A549 (cell line): Measurements from ENCODE around the gene GPR26. TPM values are rescaled to one million over a fixed set of nuclear protein-coding genes. Genes with fewer than 3 reads are reported as not detected.

Source experiments
- ATAC-seq, 2 experiments: fragments of 200-7000 bp in 1 of 2; fragments of >200 bp in 1 of 2; cut with Nextera tagmentation in 1 of 2; cut with Tn5 transposase in 1 of 2; 3 replicates each; pipeline versions ENCODE4 v1.8.0 to v1.9.1; 2018 to 2020; ENCODE audit warnings: mild to moderate bottlenecking in 1 of 2, moderate library complexity in 1 of 2
- CTCF ChIA-PET: fragments of 300-600 bp; sonication (Branson Sonifier 250); formaldehyde crosslinking; extraction: SDS; loops from one replicate; lab custom pipeline; 2021; ENCODE audit warnings: antibody characterized with exemption, inconsistent platforms; lab: Yijun Ruan, JAX
- POLR2A ChIA-PET: fragments of 350-600 bp; formaldehyde crosslinking; extraction: SDS; loops from one replicate; lab custom pipeline; 2021; ENCODE audit warnings: antibody characterized with exemption, inconsistent platforms; lab: Yijun Ruan, JAX
- DNase-seq, 2 experiments: peaks; one replicate each; pipeline versions ENCODE4 v3.0.0 to v3.0.0-alpha.2; 2011 to 2016; ENCODE audit warnings: low read depth in 1 of 2, low spot score in 1 of 2
- FAIRE-seq: peaks from 2 replicates; lab custom pipeline; 2011; peaks lifted over from hg19 to GRCh38; lab: Jason Lieb, UNC
- H3K27ac ChIP-seq, 2 experiments: fragments of >200 bp; sonication (Bioruptor Twin); formaldehyde crosslinking; 3 replicates each; pipeline ENCODE4 v1.5.1; 2016 to 2017
- H3K4me1 ChIP-seq: fragments of >200 bp; sonication (Bioruptor Twin); formaldehyde crosslinking; 3 replicates; pipeline ENCODE4 v1.6.1; 2016
- H3K4me2 ChIP-seq: fragments of >200 bp; sonication (Bioruptor Twin); formaldehyde crosslinking; 3 replicates; pipeline ENCODE4 v1.6.1; 2016
- H3K4me3 ChIP-seq: fragments of >200 bp; sonication (Bioruptor Twin); formaldehyde crosslinking; 3 replicates; pipeline ENCODE4 v1.5.1; 2016
- H3K9me3 ChIP-seq: fragments of >200 bp; sonication (Bioruptor Twin); formaldehyde crosslinking; 3 replicates; pipeline ENCODE4 v1.6.1; 2016
- BCL3 ChIP-seq: fragments of >200 bp; sonication (Bioruptor Twin); formaldehyde crosslinking; IDR thresholded peaks from 3 replicates; pipeline ENCODE4 v1.6.1; 2016
- BHLHE40 ChIP-seq: IDR thresholded peaks from 2 replicates; pipeline ENCODE4 v1.6.1; 2012; ENCODE audit warnings: low read depth, low read length, inconsistent platforms
- CBX8 ChIP-seq: fragments of 200-600 bp; sonication (generic); IDR thresholded peaks from 2 replicates; pipeline ENCODE4 v1.6.1; 2016
- CHD2 ChIP-seq: fragments of 150-350 bp; IDR thresholded peaks from 2 replicates; pipeline ENCODE4 v1.6.1; 2014; ENCODE audit warnings: low read length; ENCODE audit not compliant: partially characterized antibody
- CHD4 ChIP-seq: fragments of 200-600 bp; sonication (generic); IDR thresholded peaks from 2 replicates; pipeline ENCODE4 v1.6.1; 2016; ENCODE audit warnings: antibody characterized with exemption, mild to moderate bottlenecking, borderline replicate concordance
- CTCF ChIP-seq: fragments of >200 bp; sonication (Bioruptor Twin); formaldehyde crosslinking; IDR thresholded peaks from 3 replicates; pipeline ENCODE4 v1.5.1; 2016
- EHMT2 ChIP-seq: fragments of 200-600 bp; sonication (generic); IDR thresholded peaks from 2 replicates; pipeline ENCODE4 v1.6.1; 2016; ENCODE audit warnings: antibody characterized with exemption, low read depth, mild to moderate bottlenecking, moderate library complexity
- ELK1 ChIP-seq: fragments of 150-350 bp; IDR thresholded peaks from 2 replicates; pipeline ENCODE4 v1.6.1; 2014; ENCODE audit warnings: low read depth, mild to moderate bottlenecking, low read length
- ESRRA ChIP-seq: fragments of 150-350 bp; IDR thresholded peaks from 2 replicates; pipeline ENCODE4 v1.6.1; 2014; ENCODE audit warnings: mild to moderate bottlenecking, low read length, borderline replicate concordance
- FOSB ChIP-seq: fragments of 250-450 bp; sonication (Bioruptor Pico); IDR thresholded peaks from 2 replicates; pipeline ENCODE4 v1.5.0; 2020; ENCODE audit warnings: mild to moderate bottlenecking, moderate library complexity
- HEYL ChIP-seq: fragments of 250-450 bp; sonication (Bioruptor Pico); IDR thresholded peaks from 2 replicates; pipeline ENCODE4 v1.8.0; 2021; ENCODE audit warnings: mild to moderate bottlenecking, moderate library complexity
- HMGXB4 ChIP-seq: fragments of 250-450 bp; sonication (Bioruptor Pico); IDR thresholded peaks from 2 replicates; pipeline ENCODE4 v1.5.0; 2021; ENCODE audit warnings: mild to moderate bottlenecking, moderate library complexity, borderline replicate concordance
- HOXA7 ChIP-seq: fragments of 250-450 bp; sonication (Bioruptor Pico); IDR thresholded peaks from 2 replicates; pipeline ENCODE4 v1.5.0; 2020; ENCODE audit warnings: mild to moderate bottlenecking, moderate library complexity
- JUN ChIP-seq, 2 experiments: fragments of >200 bp; sonication (Bioruptor Twin); formaldehyde crosslinking; IDR thresholded peaks; 2 replicates in 1 of 2; 3 replicates in 1 of 2; pipeline ENCODE4 v1.6.1; 2016 to 2017
- MAX ChIP-seq: IDR thresholded peaks from 2 replicates; pipeline ENCODE4 v1.6.1; 2012
- NPAS2 ChIP-seq: fragments of 250-450 bp; sonication (Bioruptor Pico); IDR thresholded peaks from 2 replicates; pipeline ENCODE4 v1.8.0; 2022; ENCODE audit warnings: mild to moderate bottlenecking, moderate library complexity, borderline replicate concordance
- PHF8 ChIP-seq: fragments of 200-600 bp; sonication (generic); IDR thresholded peaks from 2 replicates; pipeline ENCODE4 v1.6.1; 2016; ENCODE audit warnings: low read depth, mild to moderate bottlenecking, antibody characterized with exemption, moderate library complexity, borderline replicate concordance
- RARB ChIP-seq: fragments of 250-450 bp; sonication (Bioruptor Pico); IDR thresholded peaks from 2 replicates; pipeline ENCODE4 v1.8.0; 2021; ENCODE audit warnings: mild to moderate bottlenecking, moderate library complexity
- REST ChIP-seq: fragments of 200-600 bp; sonication (generic); IDR thresholded peaks from 2 replicates; pipeline ENCODE4 v1.6.1; 2016; ENCODE audit warnings: antibody characterized with exemption, mild to moderate bottlenecking, moderate library complexity
- RFX5 ChIP-seq: fragments of 450-650 bp; IDR thresholded peaks from 2 replicates; pipeline ENCODE4 v1.7.1; 2014; ENCODE audit warnings: antibody characterized with exemption, mild to moderate bottlenecking, moderate library complexity
- RNF2 ChIP-seq: fragments of 200-600 bp; sonication (generic); IDR thresholded peaks from 2 replicates; pipeline ENCODE4 v1.6.1; 2016; ENCODE audit warnings: low read depth, mild to moderate bottlenecking, antibody characterized with exemption, moderate library complexity, borderline replicate concordance
- TFCP2L1 ChIP-seq: fragments of 250-450 bp; sonication (Bioruptor Pico); IDR thresholded peaks from 2 replicates; pipeline ENCODE4 v1.5.0; 2021; ENCODE audit warnings: mild to moderate bottlenecking
- TP53 ChIP-seq: fragments of 250-450 bp; sonication (Bioruptor Pico); IDR thresholded peaks from 2 replicates; pipeline ENCODE4 v1.5.0; 2021; ENCODE audit warnings: mild to moderate bottlenecking, moderate library complexity
- ZC3H11A ChIP-seq: fragments of 450-650 bp; IDR thresholded peaks from 2 replicates; pipeline ENCODE4 v1.6.1; 2014; ENCODE audit warnings: antibody characterized with exemption, mild to moderate bottlenecking
- ZFP36 ChIP-seq: fragments of 450-650 bp; IDR thresholded peaks from 2 replicates; pipeline ENCODE4 v1.6.1; 2014; ENCODE audit warnings: borderline replicate concordance; ENCODE audit not compliant: partially characterized antibody
- WGBS: methylation state at CpG from one replicate; pipeline ENCODE4 v1.1.6; 2017; ENCODE audit errors: missing lambda C conversion rate; 5-methylcytosine and 5-hydroxymethylcytosine counted together
- polyA plus RNA-seq, 4 experiments: library from polyadenylated mRNA; depleted of rRNA in 3 of 4; stranded (reverse); fragments of >200 nt; fragmentation: RNase III in 1 of 4; extraction: RNeasy Plus Mini Kit Qiagen cat#74134 plus additional on column Dnase treatment in 1 of 4; gene quantifications; 2 replicates in 3 of 4; 3 replicates in 1 of 4; pipeline ENCODE4 v1.2.3, GENCODE V29; 2011 to 2017

Gene GPR26
- polyA plus RNA-seq, 2 of the 4 experiments (the other 2 are of a cell fraction): not detected

GRCh38 chr10:123674741-123675140 lies 8.6 kb downstream of the GPR26 start:
- ChIA-PET CTCF (no interaction called here), POLR2A (no interaction called here)
- FAIRE-seq: no peak
- no peak for ATAC-seq
- WGBS: 8% methylated on average over 11 of the region's 11 CpGs
- Histone ChIP-seq H3K27ac (no peak overlapping the region), H3K4me1 (no peaks in the 10 kb centered on the region), H3K4me3 (no peak overlapping the region), H3K9me3 (no peaks in the 10 kb centered on the region), H3K4me2 (no peak overlapping the region)
- TF ChIP-seq ZFP36: no peak
- no peak for TF ChIP-seq CHD2
- TF ChIP-seq TFCP2L1 (CRISPR knock-in tag): no peak
- no peak for TF ChIP-seq FOSB
- TF ChIP-seq HMGXB4 (CRISPR knock-in tag): no peak
- no peak for TF ChIP-seq ESRRA
- no peak for TF ChIP-seq REST
- no peak for TF ChIP-seq PHF8
- TF ChIP-seq HEYL (CRISPR knock-in tag): no peak
- no peak for TF ChIP-seq MAX
- no peak for TF ChIP-seq RARB (CRISPR knock-in tag)
- no peak for TF ChIP-seq BHLHE40
- no peak for TF ChIP-seq TP53 (CRISPR knock-in tag)
- no peak for TF ChIP-seq RFX5
- no peak for TF ChIP-seq RNF2
- no peak for TF ChIP-seq CBX8
- no peak for TF ChIP-seq HOXA7 (CRISPR knock-in tag)
- no peak for TF ChIP-seq BCL3
- no peak for TF ChIP-seq EHMT2
- DNase-seq: no peak

- Histone ChIP-seq H3K4me3 (no peak overlapping the region), H3K27ac (no peak overlapping the region), H3K9me3 (no peaks in the 10 kb centered on the region), H3K4me2 (no peak overlapping the region), H3K4me1 (no peaks in the 10 kb centered on the region)
- no peak for ATAC-seq
- ChIA-PET CTCF (no interaction called here), POLR2A (no interaction called here)
- 3% methylated on average over 4 of the region's 4 CpGs for WGBS
- no peak for FAIRE-seq
- no peak for DNase-seq
- TF ChIP-seq ELK1 (no peak), TFCP2L1 (CRISPR knock-in tag) (no peak), HMGXB4 (CRISPR knock-in tag) (no peak), JUN (IDR thresholded peaks at IDR 0.05) (no peak), NPAS2 (CRISPR knock-in tag) (no peak), ZC3H11A (no peak), RFX5 (no peak), ESRRA (no peak), CHD4 (no peak), CTCF (no peak)
Measured at GRCh38 chr10:123675811-123676210, 9.7 kb downstream of the GPR26 start.
